Suprapubic skin (tissue), 4 donors: ENCODE results near the gene RAB3C.

Experiments used
- EP300 ChIP-seq: sonication (generic); formaldehyde crosslinking; IDR thresholded peaks from one replicate; pipeline ENCODE4 v1.6.1; 2017; ENCODE audit warnings: antibody characterized with exemption
- POLR2AphosphoS5 ChIP-seq, 3 donors: sonication (generic); formaldehyde crosslinking; IDR thresholded peaks; one replicate each; pipeline ENCODE4 v1.6.1; 2017; ENCODE audit warnings: antibody characterized with exemption in 3 of 3
- TF ChIP-seq, protein P1 (sequence below), 2 donors: fragments of 200-600 bp in 1 of 2; fragments of 450-650 bp in 1 of 2; sonication (generic) in 1 of 2; IDR thresholded peaks; one replicate each; pipeline ENCODE4 v1.5.1; 2016 to 2019; ENCODE audit warnings: antibody characterized with exemption in 2 of 2, mild to moderate bottlenecking in 1 of 2, moderate library complexity in 1 of 2

- TF ChIP-seq EP300 (no peak), POLR2AphosphoS5 (IDR thresholded peaks at IDR 0.05) (no peak)
- TF ChIP-seq, protein P1, sequence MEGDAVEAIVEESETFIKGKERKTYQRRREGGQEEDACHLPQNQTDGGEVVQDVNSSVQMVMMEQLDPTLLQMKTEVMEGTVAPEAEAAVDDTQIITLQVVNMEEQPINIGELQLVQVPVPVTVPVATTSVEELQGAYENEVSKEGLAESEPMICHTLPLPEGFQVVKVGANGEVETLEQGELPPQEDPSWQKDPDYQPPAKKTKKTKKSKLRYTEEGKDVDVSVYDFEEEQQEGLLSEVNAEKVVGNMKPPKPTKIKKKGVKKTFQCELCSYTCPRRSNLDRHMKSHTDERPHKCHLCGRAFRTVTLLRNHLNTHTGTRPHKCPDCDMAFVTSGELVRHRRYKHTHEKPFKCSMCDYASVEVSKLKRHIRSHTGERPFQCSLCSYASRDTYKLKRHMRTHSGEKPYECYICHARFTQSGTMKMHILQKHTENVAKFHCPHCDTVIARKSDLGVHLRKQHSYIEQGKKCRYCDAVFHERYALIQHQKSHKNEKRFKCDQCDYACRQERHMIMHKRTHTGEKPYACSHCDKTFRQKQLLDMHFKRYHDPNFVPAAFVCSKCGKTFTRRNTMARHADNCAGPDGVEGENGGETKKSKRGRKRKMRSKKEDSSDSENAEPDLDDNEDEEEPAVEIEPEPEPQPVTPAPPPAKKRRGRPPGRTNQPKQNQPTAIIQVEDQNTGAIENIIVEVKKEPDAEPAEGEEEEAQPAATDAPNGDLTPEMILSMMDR (IDR thresholded peaks at IDR 0.05) = no peak
These were observed 52.5 kb downstream of the RAB3C start for GRCh38 chr5:58635416-58635815.
